Stimulated activated CD4-positive, alpha-beta T cell treated with anti-CD3 and anti-CD28 coated beads, Interleukin-4, amount 100 ng/mL, for 24 hours (primary cell): Measurements from ENCODE around the gene CHCHD1.
A peak's percentile ranks its signal among the peaks of the same experiment; 100 is the strongest.
"Not testable (repeated sequence)": the region's sequence is repeated elsewhere in the genome, so short reads cannot be mapped to it uniquely, and the experiment has no call there.

ENCODE experiments used
- DNase-seq: peaks from one replicate; pipeline ENCODE4 v3.0.0-alpha.2; 2020

The CHCHD1 gene

DNA sequence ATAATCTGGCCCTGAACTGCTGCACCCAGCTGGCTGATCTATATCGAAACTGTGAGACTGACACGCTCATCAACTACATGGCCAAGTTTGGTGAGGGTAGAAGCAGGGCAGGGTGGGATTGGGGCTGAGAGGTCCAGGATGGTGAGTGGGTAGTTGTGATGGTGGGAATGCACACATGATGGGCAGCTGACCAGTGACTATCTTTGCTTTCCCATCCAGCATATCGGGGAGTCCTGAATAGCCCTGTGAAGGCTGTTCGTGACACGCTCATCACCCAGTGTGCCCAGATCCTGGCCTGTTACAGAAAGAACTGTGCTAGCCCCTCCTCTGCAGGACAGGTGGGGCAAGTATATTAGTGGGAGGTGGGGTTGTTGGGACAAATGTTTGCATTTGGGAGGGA lies 12.5 kb upstream of the CHCHD1 start:
- no peak for DNase-seq

DNA sequence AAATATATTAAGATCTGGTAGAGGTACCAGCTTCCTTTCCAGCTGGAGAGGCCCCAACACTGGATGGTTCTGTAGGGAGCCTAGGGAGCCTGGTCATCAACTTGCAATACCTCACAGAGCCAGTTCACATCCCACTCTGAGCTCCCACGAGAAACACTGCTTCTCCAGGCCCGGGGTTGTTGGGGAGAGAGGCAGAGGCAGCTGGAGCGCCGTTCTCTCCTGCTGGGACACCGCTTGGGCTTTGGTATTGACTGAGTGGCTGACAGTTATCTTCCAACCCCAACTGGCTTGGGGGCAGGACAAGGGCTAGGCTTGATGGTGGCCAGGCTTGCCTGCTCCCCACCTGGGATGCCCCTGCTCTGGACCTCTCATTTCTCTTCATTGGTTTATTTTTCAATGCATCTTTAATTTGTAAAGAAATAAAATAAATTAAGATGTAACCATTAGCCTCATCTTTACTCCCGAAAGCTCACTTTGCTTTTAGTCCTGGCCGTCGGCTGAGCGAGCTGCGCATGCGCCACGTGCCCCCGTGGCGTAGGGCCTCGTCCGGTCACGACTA lies 10.0 kb upstream of the CHCHD1 start:
- DNase-seq: peak; percentile 75

DNA sequence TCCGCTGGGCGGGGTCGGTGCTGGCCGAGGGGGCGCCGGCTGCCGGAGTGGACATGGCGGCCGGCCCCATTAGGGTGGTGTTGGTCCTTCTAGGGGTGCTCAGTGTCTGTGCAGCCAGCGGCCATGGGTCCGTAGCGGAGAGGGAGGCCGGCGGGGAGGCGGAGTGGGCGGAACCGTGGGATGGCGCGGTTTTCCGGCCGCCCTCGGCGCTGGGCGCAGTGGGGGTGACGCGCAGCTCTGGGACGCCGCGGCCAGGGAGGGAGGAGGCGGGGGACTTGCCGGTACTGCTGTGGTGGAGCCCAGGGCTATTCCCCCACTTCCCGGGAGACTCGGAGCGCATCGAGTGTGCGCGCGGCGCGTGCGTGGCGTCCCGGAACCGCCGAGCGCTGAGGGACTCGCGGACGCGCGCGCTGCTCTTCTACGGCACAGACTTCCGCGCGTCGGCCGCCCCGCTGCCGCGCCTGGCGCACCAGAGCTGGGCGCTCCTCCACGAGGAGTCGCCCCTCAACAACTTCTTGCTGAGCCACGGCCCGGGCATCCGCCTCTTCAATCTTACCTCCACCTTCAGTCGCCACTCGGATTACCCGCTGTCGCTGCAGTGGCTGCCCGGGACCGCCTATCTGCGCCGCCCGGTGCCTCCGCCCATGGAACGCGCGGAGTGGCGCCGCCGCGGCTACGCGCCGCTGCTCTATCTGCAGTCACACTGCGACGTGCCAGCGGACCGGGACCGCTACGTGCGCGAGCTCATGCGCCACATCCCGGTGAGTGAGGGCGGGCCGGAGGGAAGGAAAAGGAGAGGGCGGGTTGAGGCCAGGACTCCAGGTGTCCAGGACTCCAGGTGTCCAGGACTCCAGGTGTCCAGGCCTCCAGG lies 9.3 kb upstream of the CHCHD1 start:
- DNase-seq: peak; percentile 73

DNA sequence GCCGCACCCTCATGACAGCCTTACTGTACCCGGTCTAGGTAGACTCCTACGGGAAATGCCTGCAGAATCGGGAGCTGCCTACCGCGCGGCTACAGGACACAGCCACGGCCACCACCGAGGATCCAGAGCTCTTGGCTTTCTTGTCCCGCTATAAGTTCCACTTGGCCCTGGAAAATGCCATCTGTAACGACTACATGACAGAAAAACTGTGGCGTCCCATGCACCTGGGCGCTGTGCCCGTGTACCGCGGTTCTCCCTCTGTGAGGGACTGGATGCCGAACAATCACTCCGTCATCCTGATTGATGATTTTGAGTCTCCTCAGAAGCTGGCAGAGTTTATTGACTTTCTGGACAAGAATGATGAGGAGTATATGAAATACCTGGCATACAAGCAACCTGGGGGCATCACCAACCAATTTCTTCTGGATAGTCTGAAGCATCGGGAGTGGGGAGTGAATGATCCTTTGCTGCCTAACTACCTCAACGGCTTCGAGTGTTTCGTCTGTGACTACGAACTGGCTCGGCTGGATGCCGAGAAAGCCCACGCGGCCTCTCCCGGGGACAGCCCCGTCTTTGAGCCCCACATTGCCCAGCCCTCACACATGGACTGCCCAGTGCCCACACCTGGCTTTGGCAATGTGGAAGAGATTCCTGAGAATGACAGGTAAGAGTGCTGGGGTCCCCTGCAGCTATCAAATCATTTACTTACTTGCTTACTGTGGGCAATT lies 8.5 kb upstream of the CHCHD1 start:
- DNase-seq: peak; percentile 29

DNA sequence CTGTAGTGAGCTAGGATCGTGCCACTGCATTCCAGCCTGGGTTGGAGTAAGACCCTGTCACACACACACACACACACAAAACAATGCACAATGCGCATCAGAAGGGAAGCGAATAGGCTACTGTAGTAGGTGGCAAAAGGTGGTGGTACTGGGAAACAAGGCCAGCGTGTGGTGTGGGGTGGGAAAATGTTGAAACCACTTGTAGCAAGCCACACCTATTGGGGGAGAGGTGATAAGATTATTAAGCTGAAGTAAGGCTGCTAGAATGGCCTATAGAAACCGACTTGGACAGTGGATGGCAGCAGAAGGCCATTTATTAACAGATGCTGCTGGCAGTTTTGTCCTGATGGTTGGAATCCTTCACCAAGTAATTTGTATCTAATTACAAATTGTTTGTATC lies 7.2 kb upstream of the CHCHD1 start:
- DNase-seq: no peak

DNA sequence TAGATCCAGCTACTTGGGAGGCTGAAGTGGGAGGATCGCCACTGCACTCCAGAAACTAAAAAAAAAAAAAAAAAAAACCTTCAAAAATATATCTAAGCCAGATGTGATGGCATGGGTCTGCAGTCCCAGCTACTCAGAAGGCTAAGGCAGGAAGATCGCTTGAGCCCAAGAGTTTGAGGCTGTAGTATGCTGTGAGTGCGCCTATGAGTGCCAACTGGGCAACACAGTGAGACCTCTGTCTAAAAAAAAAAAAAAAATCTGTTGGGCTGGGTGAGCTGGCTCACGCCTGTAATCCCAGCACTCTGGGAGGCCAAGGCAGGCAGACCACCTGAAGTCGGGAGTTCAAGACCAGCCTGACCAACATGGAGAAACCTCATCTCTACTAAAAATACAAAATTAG lies 2.8 kb upstream of the CHCHD1 start:
- DNase-seq: no peak

DNA sequence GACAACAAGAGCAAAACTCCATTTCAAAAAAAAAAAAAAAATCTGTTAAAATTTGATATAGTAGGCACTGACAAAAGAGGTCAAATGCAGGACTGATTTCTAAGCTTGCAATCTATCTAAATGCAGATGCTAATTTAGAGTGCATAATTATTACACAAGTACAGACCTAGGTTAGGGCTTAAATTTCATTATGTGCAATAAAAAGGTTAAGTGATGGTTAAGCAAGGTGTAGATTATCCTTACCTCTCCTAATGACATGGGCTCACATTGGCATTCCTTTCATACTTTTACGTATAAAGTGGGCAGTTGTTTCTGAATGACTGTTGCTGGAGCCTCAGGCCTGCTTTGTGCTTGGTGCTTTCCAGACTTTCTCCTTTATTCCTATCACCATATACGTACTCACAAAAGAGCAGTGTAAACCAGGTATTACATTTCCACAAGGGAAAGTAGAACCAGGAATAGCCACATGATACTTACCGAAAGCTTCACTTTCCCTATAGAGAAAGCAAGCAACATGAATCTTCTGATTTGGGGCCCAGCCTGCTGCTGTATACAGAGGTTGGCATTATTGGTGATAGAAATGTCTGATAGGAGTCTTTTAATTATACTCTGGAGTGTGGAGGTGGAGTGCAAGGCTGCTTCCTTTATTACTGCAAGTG lies 2.2 kb upstream of the CHCHD1 start:
- DNase-seq: no peak

DNA sequence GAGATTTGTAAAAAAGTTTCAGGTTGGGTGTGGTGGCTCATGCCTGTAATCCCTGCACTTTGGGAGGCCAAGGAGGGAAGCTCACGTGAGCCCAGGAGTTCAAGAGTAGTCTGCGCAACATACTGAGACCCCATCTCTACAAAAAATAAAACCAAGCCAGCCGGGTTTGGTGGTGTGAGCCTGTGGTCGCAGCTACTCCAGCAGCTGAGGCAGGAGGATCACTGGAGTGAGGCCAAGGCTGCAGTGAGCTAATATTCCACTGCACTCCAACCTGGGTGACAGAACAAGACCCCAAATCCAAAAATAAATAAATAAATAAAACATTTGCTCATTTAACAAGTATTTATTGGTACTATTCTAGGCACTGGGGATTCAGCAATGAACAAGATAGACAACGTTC lies 1.5 kb upstream of the CHCHD1 start:
- DNase-seq: no peak

DNA sequence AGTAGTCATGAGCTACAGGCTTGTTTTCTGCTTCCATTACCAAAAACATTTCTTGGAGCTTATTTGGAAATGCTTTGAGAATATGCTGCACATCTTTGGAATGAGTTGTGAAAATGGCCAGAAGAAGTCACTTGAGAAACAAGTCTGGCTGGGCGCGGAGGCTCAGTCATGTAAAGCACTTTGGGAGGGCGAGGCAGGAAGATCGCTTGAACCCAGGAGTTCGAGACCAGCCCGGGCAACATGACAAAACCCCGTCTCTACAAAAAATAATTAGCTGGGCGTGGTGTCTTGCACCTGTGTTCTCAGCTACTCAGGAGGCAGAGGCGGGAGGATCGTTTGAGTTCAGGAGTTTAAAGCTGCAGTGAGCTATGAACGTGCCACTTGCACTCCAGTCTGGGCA lies 882 bp upstream of the CHCHD1 start:
- no peak for DNase-seq

DNA sequence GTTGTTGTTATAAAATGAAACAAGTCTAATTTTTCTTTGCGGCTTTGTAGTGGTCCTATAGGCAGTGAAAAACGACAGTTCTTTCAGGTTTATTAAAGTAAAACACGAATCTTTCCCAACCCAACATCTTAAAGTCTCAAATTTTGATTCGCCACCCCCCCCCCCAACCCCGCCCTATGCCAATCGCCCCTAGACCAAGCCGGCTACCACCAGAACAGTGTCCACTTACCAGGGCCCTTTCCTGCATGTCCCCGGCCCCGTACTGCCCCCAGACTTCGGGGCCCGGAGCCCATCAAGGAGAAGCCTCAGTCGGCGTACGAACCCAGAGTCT lies 335 bp upstream of the CHCHD1 start:
- DNase-seq: no peak

DNA sequence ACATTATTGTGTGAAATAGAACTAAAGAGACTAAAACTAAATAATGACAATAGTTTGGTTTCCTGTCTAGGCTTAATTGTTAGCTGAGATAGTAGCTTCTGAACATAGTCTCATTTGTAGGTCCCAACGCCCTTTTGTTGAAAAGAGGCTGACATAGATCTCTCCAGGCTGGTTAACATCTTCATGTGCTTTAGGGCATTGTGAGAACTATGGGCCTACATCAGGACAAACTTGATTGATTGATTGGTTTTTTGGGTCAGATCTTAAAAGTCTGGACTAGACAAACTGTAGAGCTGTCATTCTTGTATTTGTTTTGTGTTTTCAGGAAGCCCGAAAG lies 869 bp downstream of the CHCHD1 start:
- no peak for DNase-seq

DNA sequence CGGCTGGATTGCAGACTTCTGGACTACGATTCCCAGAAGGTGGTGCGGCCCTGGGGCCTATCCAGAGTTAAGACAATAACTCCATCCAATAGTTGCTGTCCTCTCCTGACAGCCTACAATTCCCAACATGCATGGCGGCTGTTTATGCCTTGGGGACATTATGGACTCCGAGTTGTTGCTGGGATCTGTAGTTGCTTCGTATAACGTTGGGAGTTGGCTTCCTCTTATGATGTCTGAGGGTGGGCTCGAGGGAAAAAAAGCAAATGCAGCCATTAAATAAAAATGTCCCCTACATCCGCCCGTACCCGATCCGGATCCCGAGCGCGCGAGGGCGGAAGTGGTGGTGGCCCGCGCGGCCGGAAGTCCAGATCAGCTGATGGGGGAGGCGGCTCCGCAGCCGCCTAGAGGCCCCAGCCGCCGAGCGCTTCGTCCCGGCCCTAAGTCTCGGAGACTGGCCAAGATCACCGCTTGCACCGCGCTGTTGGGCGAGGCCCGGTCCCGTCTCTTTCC lies 3.4 kb downstream of the CHCHD1 start, which contains the start of gene ZSWIM8:
Gene ZSWIM8 (plus strand): TSS at position 396 of the 510 bp plus-strand sequence. CDS start 273 bp downstream, outside the sequence.
- peak; percentile 86 for DNase-seq

DNA sequence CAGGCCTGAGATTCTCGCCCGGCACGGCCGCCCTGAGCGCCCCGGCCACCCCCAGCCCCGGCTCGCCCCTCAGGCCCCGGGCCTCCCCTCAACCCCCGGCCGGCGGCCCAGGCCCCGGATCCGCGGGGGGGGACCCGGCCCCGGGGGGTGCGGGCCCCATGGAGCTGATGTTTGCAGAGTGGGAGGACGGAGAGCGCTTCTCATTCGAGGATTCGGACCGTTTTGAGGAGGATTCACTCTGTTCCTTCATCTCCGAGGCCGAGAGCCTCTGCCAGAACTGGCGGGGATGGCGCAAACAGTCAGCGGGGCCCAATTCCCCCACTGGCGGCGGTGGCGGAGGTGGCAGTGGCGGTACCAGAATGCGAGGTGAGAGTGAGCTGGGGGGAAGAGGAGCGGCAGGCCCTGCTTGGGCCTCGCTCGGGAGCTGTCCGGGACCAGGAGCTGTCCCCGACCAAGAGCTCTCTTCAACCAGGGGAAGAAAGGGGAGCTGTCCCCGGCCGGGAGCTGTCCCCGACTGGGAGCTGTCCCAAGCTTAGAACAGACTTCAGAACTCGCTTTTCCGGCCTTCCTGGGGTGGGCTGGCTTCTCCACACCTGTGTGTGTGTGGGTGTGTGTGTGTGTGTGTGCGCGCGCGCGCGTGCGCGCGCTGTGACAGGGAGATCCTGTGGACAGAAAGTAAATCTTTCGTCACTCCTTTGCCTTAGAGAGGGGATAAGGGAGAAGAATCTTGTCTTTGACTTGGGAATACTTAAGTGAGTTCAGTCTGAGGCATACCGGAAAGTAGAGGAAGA lies 4.1 kb downstream of the CHCHD1 start:
- DNase-seq: peak; percentile 45

DNA sequence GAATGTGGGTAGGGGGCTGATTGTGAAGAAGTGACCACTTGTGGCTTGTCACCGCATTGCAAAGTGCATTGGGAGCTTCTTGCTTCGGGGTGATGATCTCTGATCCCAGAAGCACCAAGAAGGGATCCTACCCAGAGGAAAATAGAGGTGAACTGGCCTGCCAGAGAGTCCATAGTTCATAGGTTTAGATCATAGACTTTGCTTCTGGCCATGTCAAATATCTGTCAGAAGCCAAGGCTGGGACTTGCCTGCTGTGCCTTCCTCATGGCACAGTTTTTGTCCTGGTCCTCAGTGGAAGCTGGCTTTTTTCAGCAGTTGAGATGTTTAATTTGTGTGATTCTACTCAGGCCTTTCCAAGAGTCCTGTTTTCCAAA lies 4.7 kb downstream of the CHCHD1 start:
- no peak for DNase-seq

DNA sequence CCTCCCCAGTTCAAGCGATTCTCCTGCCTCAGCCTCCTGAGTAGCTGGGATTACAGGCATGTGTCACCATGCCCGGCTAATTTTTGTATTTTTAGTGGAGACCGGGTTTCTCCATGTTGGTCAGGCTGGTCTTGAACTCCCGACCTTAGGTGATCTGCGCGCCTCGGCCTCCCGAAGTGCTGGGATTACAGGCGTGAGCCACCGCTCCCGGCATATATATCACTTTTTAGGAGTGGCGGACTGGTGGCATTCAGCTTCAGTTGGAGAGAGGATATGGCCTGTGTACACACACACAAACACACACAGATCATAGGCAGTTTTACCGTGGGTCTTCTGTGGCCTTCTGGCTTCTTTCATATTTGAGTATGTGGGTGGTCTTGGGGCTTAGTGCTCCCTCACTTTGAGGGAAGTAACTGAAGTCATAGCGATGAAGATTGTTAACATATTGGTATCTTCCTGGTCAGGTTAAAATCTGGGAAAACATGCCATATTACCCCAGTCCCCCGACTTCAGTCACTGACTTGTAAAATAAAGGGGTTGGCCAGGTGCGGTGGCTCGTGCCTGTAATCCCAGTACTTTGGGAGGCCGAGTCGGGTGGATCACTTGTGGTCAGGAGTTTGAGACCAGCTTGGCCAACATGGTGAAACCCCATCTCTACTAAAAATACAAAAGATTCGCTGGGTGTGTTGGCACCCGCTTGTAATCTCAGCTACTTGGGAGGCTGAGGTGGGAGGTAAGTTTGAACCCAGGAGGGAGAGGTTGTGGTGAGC lies 5.4 kb downstream of the CHCHD1 start:
- not testable (repeated sequence) for DNase-seq

DNA sequence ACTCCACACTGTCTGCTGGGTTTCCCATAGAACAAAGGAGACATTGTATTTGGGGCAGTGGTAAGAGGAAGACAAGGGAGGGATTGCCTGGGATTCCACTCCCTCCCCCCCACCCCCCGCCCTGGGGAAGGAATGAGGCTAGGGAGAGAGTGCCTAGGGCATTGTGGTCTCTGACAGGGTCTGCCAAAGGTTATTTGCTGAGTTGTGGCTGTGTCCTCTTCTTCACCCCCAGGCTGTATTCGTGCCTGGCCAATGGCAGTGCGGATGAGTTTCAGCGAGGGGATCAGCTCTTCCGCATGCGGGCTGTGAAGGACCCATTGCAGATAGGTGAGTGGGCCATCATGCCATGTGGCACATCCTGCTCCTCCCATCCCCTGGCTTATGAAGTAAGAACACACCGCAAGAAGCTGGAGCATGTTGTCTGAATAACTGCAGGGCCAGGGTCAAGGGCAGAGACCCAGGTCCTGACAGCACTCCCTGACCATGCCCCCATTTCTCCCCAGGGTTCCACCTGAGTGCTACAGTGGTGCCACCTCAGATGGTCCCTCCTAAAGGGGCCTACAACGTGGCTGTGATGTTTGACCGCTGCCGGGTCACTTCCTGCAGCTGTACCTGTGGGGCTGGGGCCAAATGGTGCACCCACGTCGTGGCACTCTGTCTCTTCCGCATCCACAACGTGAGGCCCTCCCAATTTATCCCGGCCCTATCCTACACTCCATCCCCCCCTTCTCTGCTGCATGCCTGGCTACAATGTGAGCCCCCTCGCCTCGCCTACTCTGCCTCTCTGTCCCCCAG lies 7.2 kb downstream of the CHCHD1 start:
- no peak for DNase-seq

DNA sequence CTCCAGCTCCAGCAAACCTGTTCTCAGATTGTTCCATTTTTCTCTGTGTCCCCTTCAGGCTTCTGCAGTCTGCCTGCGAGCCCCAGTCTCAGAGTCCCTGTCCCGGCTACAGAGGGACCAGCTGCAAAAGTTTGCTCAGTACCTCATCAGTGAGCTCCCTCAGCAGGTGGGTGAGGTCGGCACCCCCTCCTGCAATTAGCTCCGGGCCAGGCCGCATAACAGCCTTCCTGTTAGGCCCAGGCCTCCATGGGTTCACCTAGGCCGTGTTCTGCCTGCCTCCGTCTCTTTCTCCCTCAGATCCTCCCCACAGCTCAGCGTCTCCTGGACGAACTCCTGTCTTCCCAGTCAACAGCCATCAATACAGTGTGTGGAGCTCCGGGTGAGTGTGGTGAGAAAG lies 7.8 kb downstream of the CHCHD1 start:
- DNase-seq: no peak

DNA sequence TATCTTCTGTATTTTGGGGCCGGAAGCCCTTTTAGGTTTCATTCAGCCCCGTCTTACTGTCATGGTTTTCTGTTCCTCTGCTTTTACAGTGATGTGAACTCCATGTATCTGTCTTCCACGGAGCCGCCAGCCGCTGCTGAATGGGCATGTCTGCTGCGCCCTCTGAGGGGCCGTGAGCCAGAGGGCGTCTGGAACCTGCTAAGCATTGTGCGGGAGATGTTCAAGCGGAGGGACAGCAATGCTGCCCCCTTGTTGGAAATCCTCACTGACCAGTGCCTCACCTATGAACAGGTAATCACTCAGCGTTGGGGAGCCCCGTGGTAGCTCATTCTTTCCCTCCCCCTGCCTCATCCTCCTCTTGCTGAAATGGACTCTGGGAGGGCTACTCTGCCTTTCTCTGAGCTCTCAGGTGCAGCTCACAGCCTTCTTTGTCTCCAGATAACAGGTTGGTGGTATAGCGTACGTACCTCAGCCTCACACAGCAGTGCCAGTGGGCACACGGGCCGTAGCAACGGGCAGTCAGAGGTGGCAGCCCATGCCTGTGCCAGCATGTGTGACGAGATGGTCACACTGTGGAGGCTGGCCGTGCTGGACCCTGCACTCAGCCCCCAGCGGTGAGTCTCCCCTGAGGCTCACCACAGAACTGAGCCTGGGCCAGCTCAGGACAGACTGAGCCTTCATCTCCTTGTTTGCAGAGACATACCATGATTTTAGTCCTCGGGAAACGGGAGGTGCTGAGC lies 9.2 kb downstream of the CHCHD1 start:
- no peak for DNase-seq

DNA sequence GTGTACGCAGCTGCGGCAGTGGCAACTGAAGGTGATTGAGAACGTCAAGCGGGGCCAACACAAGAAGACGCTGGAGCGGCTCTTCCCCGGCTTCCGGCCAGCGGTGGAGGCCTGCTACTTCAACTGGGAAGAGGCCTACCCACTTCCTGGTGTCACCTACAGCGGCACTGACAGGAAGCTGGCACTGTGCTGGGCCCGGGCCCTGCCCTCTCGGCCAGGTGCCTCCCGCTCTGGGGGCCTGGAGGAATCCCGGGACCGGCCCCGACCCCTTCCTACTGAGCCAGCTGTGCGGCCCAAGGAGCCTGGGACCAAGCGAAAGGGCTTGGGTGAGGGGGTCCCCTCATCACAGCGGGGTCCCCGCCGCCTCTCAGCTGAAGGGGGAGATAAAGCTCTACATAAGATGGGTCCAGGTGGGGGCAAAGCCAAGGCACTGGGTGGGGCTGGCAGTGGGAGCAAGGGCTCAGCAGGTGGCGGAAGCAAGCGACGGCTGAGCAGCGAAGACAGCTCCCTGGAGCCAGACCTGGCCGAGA lies 10.1 kb downstream of the CHCHD1 start:
- no peak for DNase-seq

DNA sequence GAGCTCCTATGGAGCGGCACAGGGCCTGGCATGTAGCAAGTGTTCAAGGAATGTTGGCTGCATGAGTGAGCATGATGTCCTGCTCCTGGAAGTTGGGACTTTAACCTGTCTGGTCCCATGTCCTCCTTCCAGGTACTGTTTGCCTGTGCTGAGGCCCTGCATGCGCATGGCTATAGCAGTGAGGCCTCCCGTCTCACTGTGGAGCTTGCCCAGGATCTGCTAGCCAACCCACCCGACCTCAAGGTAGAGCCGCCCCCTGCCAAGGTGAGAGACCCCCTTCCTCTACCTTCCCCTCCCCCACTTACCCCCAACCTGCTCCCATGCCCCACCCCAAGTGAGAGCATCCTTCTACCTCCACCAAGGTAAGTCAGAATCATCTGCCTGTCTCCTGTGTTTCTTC lies 11.6 kb downstream of the CHCHD1 start:
- DNase-seq: no peak
